ENCODE results near the gene SEM1. TPM values are rescaled to one million over a fixed set of nuclear protein-coding genes. Genes with fewer than 3 reads are reported as not detected.
"Not testable (repeated sequence)": the region's sequence is repeated elsewhere in the genome, so short reads cannot be mapped to it uniquely, and the experiment has no call there.

SEM1 gene
- total RNA-seq, 1 experiment from 2014 or later, result 80.7 TPM

DNA sequence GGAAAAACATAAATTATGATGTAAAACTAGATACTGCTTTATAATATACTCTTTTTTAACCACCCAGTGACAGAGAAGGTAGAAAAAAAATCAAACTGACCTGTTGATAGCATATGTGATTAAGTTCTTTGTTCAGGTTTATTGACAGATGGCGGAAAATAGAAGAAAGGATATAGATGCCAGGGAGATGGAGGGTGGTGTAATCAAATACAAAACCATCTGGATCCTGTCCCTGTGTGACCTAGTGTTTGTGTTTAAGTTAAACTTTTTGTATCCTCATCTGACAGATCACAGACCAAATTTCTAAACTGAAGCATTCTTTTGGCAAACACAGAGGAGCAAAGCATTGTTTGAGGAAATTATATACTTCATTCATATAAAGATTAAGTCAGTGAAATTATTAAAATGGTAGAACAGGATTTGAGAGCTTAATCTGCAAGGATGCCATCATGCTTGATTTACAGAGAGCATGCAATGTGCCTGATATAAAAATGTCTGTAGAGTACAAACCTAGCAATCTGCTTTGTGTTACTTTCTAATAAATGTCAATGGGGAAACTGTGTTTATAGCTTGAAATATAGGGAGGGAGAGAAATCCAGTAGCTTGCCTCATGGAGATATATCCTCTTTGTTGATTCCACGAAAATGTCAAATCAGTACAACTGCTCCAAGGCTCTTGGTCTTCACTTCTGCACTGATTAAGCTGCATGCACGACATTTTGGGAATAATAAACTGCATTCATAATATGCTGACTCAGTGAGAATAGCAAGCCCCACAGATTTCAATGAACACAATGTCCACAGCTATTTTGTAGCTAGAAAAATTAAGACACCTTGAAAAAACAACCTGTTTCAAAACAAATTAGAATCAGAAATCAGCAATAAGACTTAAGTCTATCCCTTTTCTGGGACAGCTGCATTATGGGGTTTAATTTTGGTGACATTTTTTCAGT is 39.0 kb downstream of the SEM1 start:
- in situ Hi-C loops (cut with HindIII; ENCODE audit: low pct_unique_long_range_greater_than_20kb, low sequenced_read_pairs), result no loop called here
- no peak for DNase-seq (ENCODE audit: low read depth)

- in situ Hi-C loops (cut with HindIII; ENCODE audit: low pct_unique_long_range_greater_than_20kb, low sequenced_read_pairs), result no loop called here
- no peak for DNase-seq (ENCODE audit: low read depth)
These were observed 39.8 kb downstream of the SEM1 start for GRCh38 chr7:96669812-96670211.

- DNase-seq (ENCODE audit: low read depth), result no peak
- in situ Hi-C loops (cut with HindIII; ENCODE audit: low pct_unique_long_range_greater_than_20kb, low sequenced_read_pairs), result no loop called here
These were observed 42.6 kb downstream of the SEM1 start for GRCh38 chr7:96667026-96667425.

- no peak for DNase-seq (ENCODE audit: low read depth)
- in situ Hi-C loops (cut with HindIII; ENCODE audit: low pct_unique_long_range_greater_than_20kb, low sequenced_read_pairs), result no loop called here
These were observed 44.0 kb downstream of the SEM1 start for GRCh38 chr7:96665689-96666088.

- no peak for DNase-seq (ENCODE audit: low read depth)
- in situ Hi-C loops (cut with HindIII; ENCODE audit: low pct_unique_long_range_greater_than_20kb, low sequenced_read_pairs), result no loop called here
These were observed 44.9 kb downstream of the SEM1 start for GRCh38 chr7:96664793-96665192.

DNA sequence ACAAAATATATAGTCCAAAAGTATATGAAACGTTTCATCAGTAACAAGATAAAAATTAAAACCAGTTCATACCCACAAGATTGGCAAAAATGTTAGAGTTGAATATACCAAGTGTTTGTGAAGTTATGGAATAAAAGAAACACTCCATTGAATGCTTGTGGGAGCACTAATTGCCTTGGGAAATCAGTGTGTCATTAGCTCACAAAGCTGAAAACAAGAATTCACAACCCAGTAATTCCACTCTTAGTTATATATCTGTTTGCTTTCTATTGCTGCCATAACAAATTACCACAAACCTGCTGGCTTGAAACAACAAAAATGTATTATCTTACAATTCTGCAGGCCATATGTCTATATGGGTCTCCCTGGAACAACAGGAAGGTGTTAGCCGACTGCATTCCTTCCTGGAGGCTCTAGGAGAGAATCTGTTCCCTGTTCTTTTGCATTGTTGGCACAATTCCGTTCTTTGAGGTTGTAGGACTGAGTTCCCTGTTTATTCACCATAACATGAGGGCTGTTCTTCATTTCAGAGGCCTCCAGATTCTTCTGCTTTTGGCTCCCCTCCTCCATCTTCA is 45.7 kb downstream of the SEM1 start:
- in situ Hi-C loops (cut with HindIII; ENCODE audit: low pct_unique_long_range_greater_than_20kb, low sequenced_read_pairs), result no loop called here
- no peak for DNase-seq (ENCODE audit: low read depth)

DNA sequence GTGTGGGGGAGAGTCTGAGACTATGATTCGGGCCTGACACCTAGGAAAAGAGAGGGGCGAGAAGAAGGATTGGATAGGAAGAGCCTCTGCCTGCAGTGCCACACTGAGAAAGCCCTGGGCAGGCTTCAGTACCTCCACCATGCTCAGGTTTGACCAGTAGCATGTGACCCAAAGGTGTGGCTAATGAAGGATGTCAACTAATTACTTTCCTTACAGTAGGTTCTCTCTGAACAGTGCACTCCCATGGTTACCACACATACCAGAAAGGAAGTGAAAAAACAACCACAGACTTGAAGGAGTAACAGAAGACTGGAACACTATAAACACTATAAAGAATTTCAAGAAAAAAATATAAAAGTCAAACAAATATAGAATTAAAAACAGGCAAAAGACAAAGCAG is 46.2 kb downstream of the SEM1 start:
- in situ Hi-C loops (cut with HindIII; ENCODE audit: low pct_unique_long_range_greater_than_20kb, low sequenced_read_pairs), result no loop called here
- peak; percentile 3 for DNase-seq (ENCODE audit: low read depth)

- in situ Hi-C loops (cut with HindIII; ENCODE audit: low pct_unique_long_range_greater_than_20kb, low sequenced_read_pairs); DNase-seq (ENCODE audit: low read depth): not testable (repeated sequence)
These were observed 47.5 kb downstream of the SEM1 start for GRCh38 chr7:96662151-96662550.

DNA sequence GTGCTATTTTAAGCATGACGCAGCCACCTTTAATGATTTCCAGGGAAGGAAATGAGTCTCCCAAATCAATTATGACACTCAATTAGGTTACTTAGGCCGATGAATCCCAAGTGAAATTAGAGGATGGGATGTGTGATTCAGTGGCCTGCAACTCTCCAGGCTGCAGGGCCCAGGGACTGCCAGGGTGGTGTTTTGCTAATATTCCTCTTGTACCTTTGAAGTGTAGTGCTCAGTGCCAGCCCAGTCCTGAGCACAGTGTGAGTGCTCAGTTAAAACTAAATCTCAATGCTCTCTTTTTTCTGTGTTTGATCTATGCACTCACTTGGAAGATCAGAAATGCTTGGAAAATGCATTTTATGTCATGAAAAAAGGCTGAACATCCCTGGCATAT is 51.6 kb downstream of the SEM1 start:
- DNase-seq (ENCODE audit: low read depth), result no peak
- in situ Hi-C loops (cut with HindIII; ENCODE audit: low pct_unique_long_range_greater_than_20kb, low sequenced_read_pairs), result no loop called here

GRCh38 chr7:96657347-96658021 is 52.2 kb downstream of the SEM1 start:
- in situ Hi-C loops (cut with HindIII; ENCODE audit: low pct_unique_long_range_greater_than_20kb, low sequenced_read_pairs), result no loop called here
- DNase-seq (ENCODE audit: low read depth), result peak; percentile 16

DNA sequence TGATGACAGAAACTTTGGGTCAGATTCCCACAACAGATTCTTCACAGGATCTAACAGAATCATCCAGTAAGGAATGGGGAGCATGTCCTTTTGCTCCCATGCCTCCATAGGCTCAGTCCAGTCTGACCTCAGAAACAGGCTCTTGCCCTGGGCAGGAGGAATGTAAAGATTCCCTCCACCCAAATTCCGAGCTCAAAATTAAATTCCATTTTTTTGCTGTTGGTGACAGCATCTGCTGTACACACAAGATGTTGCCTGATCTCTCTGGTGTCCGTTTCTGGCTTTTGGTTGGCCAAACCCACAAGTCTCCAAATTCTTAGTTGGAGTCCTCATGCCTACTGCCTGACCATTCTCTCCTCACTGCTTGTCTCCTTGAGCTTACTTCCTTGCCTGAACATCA is 53.7 kb downstream of the SEM1 start:
- in situ Hi-C loops (cut with HindIII; ENCODE audit: low pct_unique_long_range_greater_than_20kb, low sequenced_read_pairs), result no loop called here
- DNase-seq (ENCODE audit: low read depth), result no peak

DNA sequence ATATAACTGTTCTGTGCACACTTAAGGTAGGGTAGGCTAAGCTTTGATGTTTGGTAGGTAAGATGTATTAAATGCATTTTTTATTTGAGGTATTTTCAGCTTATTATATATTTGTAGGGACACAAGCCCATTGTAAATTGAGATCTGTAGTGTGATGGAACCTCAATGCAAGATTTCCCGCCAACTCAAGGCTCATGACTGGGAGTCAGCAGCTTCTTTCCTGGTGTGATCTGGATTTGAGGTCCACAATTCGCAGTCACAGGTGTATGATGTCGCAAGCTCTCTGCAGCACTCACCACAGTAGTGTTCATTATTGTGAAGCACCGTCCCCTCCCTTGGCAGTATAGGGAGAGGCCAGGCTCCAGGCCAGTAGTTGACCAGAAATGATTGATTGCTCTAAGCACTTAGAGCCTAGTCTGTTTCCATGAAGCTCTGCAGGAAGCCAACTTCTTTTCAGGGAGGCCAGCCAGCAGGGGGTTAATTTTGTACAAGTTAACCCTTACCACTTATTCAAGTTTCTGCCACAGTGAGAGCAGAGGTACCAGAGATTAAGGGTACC is 54.9 kb downstream of the SEM1 start:
- in situ Hi-C loops (cut with HindIII; ENCODE audit: low pct_unique_long_range_greater_than_20kb, low sequenced_read_pairs), result no loop called here
- DNase-seq (ENCODE audit: low read depth), result no peak

DNA sequence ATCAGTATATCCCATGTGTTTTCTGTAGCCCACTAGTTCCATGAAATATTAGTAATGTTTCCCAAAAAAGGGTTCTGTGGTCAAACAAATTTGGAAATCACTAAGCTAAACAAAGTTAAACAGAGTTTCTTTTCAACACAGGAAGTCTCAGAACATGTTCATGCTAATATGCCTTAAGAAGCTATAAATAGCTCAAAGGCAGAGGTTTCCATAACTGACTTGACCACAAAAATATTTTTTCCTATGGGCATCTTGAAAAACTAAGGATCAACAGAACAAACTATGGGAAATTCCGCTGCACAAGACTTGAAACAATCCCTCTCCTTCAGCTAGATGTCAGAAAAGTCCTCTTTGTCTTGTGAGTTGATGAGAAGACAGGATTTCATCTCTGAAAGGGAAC is 59.7 kb downstream of the SEM1 start:
- in situ Hi-C loops (cut with HindIII; ENCODE audit: low pct_unique_long_range_greater_than_20kb, low sequenced_read_pairs), result no loop called here
- no peak for DNase-seq (ENCODE audit: low read depth)

GRCh38 chr7:96648784-96649183 is 60.9 kb downstream of the SEM1 start:
- DNase-seq (ENCODE audit: low read depth), result no peak

GRCh38 chr7:96647733-96648132 is 61.9 kb downstream of the SEM1 start:
- DNase-seq (ENCODE audit: low read depth), result no peak

More at GRCh38 chr7:96648784-96649183, 60.9 kb downstream of the SEM1 start:
- in situ Hi-C loops (cut with HindIII; ENCODE audit: low pct_unique_long_range_greater_than_20kb, low sequenced_read_pairs), result no loop called here

DNA sequence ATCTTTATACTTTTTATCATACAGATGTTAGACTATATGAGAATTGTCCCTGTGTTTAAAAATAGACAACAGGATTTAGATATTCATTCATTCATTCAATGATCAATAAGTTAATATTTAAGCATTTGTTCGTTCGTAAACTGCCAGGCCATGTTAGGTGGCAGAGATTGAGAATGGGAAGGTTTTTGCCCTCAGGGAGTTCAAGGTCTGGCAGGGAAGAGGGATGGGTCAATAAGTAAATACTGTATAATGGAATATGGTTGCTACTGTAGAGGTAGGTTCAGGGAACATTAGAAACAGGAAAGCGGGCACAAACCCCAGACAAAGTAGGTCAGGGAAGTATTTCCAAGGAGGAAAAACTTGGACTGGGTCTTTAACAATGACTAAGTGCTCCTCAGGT is 64.6 kb downstream of the SEM1 start:
- in situ Hi-C loops (cut with HindIII; ENCODE audit: low pct_unique_long_range_greater_than_20kb, low sequenced_read_pairs), result no loop called here

More at GRCh38 chr7:96647733-96648132, 61.9 kb downstream of the SEM1 start:
- in situ Hi-C loops (cut with HindIII; ENCODE audit: low pct_unique_long_range_greater_than_20kb, low sequenced_read_pairs), result no loop called here

GRCh38 chr7:96643436-96643835 is 66.2 kb downstream of the SEM1 start:
- in situ Hi-C loops (cut with HindIII; ENCODE audit: low pct_unique_long_range_greater_than_20kb, low sequenced_read_pairs); DNase-seq (ENCODE audit: low read depth): not testable (repeated sequence)

More for the DNA sequence above, 64.6 kb downstream of the SEM1 start:
- no peak for DNase-seq (ENCODE audit: low read depth)

DNA sequence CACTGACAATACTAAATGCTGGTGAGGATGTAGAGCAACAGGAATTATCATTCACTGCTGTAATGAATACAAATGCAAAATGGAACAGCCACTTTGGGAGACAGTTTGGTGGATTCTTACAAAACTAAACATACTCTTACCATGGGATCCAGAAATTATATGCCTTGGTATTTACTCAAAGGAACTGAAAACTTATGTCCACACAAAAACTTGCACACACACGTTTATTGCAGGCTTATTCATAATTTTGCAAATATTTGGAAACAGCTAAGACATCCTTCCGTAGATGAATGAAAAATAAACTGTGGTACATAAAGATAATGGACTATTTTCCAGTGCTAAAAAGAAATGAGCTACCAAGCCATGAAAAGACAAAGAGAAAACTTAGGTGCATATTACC is 69.6 kb downstream of the SEM1 start:
- in situ Hi-C loops (cut with HindIII; ENCODE audit: low pct_unique_long_range_greater_than_20kb, low sequenced_read_pairs), result no loop called here
- DNase-seq (ENCODE audit: low read depth), result no peak
